Ovary (tissue), 3 donors: ENCODE results near the gene MAST2.
"Not testable (repeated sequence)": the region's sequence is repeated elsewhere in the genome, so short reads cannot be mapped to it uniquely, and the experiment has no call there.

ENCODE experiments used
- CTCF ChIP-seq, 3 donors: fragments of 450-650 bp in 2 of 3; fragments of 200-600 bp in 1 of 3; IDR thresholded peaks; one replicate each; pipeline versions ENCODE4 v1.5.1 to v1.8.0; 2016 to 2022; ENCODE audit warnings: antibody characterized with exemption in 3 of 3, mild to moderate bottlenecking in 1 of 3
- EP300 ChIP-seq: sonication (generic); formaldehyde crosslinking; IDR thresholded peaks from one replicate; pipeline ENCODE4 v1.6.1; 2017; ENCODE audit warnings: antibody characterized with exemption
- POLR2A ChIP-seq: fragments of 450-650 bp; IDR thresholded peaks from one replicate; pipeline ENCODE4 v1.6.1; 2017; ENCODE audit warnings: antibody characterized with exemption, mild to moderate bottlenecking, moderate library complexity
- donor health status: DM: no; HTN: no; CAD: no.

DNA sequence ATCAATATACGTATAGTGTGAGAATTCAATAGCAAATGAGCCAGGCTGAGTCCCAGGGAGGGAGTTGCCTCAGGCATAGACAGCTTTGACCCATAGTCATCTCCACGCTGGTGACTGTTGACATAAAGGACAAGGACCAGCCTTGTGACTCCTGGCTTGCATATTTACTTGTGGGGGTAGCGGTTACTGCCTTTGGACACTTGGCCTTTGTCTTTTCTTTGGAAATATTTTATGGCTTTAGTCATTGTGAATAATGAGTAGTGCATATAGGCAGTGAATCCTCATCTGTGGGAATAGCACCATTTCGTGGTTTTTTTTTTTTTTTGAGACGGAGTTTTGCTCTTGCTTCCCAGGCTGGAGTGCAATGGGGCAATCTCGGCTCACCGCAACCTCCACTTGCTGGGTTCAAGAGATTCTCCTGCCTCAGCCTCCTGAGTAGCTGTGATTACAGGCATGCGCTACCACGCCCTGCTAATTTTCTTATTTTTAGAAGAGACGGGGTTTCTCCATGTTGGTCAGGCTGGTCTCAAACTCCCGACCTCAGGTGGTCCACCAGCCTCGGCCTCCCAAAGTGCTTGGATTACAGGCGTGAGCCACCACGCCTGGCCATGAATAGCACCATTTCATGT lies 68.9 kb downstream of the MAST2 start:
- not testable (repeated sequence) for TF ChIP-seq CTCF (IDR thresholded peaks at IDR 0.05); POLR2A; EP300
